Neural cell (in vitro differentiated cells): ENCODE measurements around the gene CEACAM19.

ENCODE experiments used
- EZH2 ChIP-seq: fragments of 200-600, 300-800 bp; shearing (Covaris generic), sonication (generic); IDR thresholded peaks from 2 replicates; pipeline ENCODE4 v1.6.1; 2014; ENCODE audit warnings: antibody characterized with exemption, low read length, borderline replicate concordance, mild to moderate bottlenecking; ENCODE audit not compliant: insufficient read depth, poor library complexity, severe bottlenecking
- MXI1 ChIP-seq: fragments of 450-650 bp; conservative IDR thresholded peaks from 2 replicates; pipeline ENCODE4 v1.6.1; 2014; ENCODE audit warnings: antibody characterized with exemption, mild to moderate bottlenecking; ENCODE audit not compliant: poor library complexity, severe bottlenecking
- POLR2AphosphoS5 ChIP-seq: IDR thresholded peaks from 2 replicates; pipeline ENCODE4 v1.6.1; 2012
- REST ChIP-seq: IDR thresholded peaks from 2 replicates; pipeline ENCODE4 v1.6.1; 2012; ENCODE audit warnings: borderline replicate concordance
- TF ChIP-seq, protein P1 (sequence below): fragments of 450-650 bp; IDR thresholded peaks from 2 replicates; pipeline ENCODE4 v1.5.1; 2014; ENCODE audit warnings: antibody characterized with exemption, mild to moderate bottlenecking, moderate library complexity; ENCODE audit not compliant: poor library complexity, severe bottlenecking

GRCh38 chr19:44677019-44677811, 5.9 kb downstream of the CEACAM19 start:
- TF ChIP-seq, protein P1, sequence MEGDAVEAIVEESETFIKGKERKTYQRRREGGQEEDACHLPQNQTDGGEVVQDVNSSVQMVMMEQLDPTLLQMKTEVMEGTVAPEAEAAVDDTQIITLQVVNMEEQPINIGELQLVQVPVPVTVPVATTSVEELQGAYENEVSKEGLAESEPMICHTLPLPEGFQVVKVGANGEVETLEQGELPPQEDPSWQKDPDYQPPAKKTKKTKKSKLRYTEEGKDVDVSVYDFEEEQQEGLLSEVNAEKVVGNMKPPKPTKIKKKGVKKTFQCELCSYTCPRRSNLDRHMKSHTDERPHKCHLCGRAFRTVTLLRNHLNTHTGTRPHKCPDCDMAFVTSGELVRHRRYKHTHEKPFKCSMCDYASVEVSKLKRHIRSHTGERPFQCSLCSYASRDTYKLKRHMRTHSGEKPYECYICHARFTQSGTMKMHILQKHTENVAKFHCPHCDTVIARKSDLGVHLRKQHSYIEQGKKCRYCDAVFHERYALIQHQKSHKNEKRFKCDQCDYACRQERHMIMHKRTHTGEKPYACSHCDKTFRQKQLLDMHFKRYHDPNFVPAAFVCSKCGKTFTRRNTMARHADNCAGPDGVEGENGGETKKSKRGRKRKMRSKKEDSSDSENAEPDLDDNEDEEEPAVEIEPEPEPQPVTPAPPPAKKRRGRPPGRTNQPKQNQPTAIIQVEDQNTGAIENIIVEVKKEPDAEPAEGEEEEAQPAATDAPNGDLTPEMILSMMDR: no peak
- TF ChIP-seq EZH2 (no peak), REST (no peak), POLR2AphosphoS5 (no peak), MXI1 (no peak)
